Measurements from ENCODE around the gene RPEL1.
"Not testable (repeated sequence)": the region's sequence is repeated elsewhere in the genome, so short reads cannot be mapped to it uniquely, and the experiment has no call there.

RPEL1 gene

GRCh38 chr10:103245587-103245986 lies at the start of gene RPEL1:
TSS of gene RPEL1 (plus strand) at chr10:103245887. CDS start at chr10:103245997, 110 bp downstream.
- in situ Hi-C loops (cut with HindIII; ENCODE audit: low pct_unique_long_range_greater_than_20kb, low sequenced_read_pairs); DNase-seq (ENCODE audit: low read depth in 1 of 2, low spot score in 1 of 2): not testable (repeated sequence)

- in situ Hi-C loops (cut with HindIII; ENCODE audit: low pct_unique_long_range_greater_than_20kb, low sequenced_read_pairs): no loop called here
- no peak for TF ChIP-seq JUND (IDR thresholded peaks at IDR 0.05; ENCODE audit: low read depth)
These were observed 49.2 kb upstream of the RPEL1 start for GRCh38 chr10:103196516-103196915.

GRCh38 chr10:103197174-103197573 lies 48.5 kb upstream of the RPEL1 start:
- no peak for DNase-seq (ENCODE audit: low read depth in 1 of 2, low spot score in 1 of 2)
- in situ Hi-C loops (cut with HindIII; ENCODE audit: low pct_unique_long_range_greater_than_20kb, low sequenced_read_pairs): no loop called here
- no peak for TF ChIP-seq JUND (IDR thresholded peaks at IDR 0.05; ENCODE audit: low read depth)

More at GRCh38 chr10:103196516-103196915, 49.2 kb upstream of the RPEL1 start:
- no peak for DNase-seq (ENCODE audit: low read depth in 1 of 2, low spot score in 1 of 2)

GRCh38 chr10:103197903-103198302 lies 47.8 kb upstream of the RPEL1 start:
- in situ Hi-C loops (cut with HindIII; ENCODE audit: low pct_unique_long_range_greater_than_20kb, low sequenced_read_pairs): no loop called here
- DNase-seq (ENCODE audit: low read depth in 1 of 2, low spot score in 1 of 2): no peak
- no peak for TF ChIP-seq JUND (IDR thresholded peaks at IDR 0.05; ENCODE audit: low read depth)

- TF ChIP-seq JUND (IDR thresholded peaks at IDR 0.05; ENCODE audit: low read depth): no peak
- no peak for DNase-seq (ENCODE audit: low read depth in 1 of 2, low spot score in 1 of 2)
- in situ Hi-C loops (cut with HindIII; ENCODE audit: low pct_unique_long_range_greater_than_20kb, low sequenced_read_pairs): no loop called here
These were observed 47.0 kb upstream of the RPEL1 start for GRCh38 chr10:103198648-103199047.

GRCh38 chr10:103199488-103199887 lies 46.2 kb upstream of the RPEL1 start:
- no peak for DNase-seq (ENCODE audit: low read depth in 1 of 2, low spot score in 1 of 2)
- in situ Hi-C loops (cut with HindIII; ENCODE audit: low pct_unique_long_range_greater_than_20kb, low sequenced_read_pairs): no loop called here
- TF ChIP-seq JUND (IDR thresholded peaks at IDR 0.05; ENCODE audit: low read depth): no peak

- in situ Hi-C loops (cut with HindIII; ENCODE audit: low pct_unique_long_range_greater_than_20kb, low sequenced_read_pairs): no loop called here
- no peak for TF ChIP-seq JUND (IDR thresholded peaks at IDR 0.05; ENCODE audit: low read depth)
- no peak for DNase-seq (ENCODE audit: low read depth in 1 of 2, low spot score in 1 of 2)
These were observed 43.4 kb upstream of the RPEL1 start for GRCh38 chr10:103202319-103202718.

- in situ Hi-C loops (cut with HindIII; ENCODE audit: low pct_unique_long_range_greater_than_20kb, low sequenced_read_pairs): no loop called here
- TF ChIP-seq JUND (IDR thresholded peaks at IDR 0.05; ENCODE audit: low read depth): no peak
These were observed 42.2 kb upstream of the RPEL1 start for GRCh38 chr10:103203466-103203865.

GRCh38 chr10:103204353-103205255 lies 41.1 kb upstream of the RPEL1 start:
- TF ChIP-seq JUND (IDR thresholded peaks at IDR 0.05; ENCODE audit: low read depth): no peak
- no peak for DNase-seq (ENCODE audit: low read depth in 1 of 2, low spot score in 1 of 2)
- in situ Hi-C loops (cut with HindIII; ENCODE audit: low pct_unique_long_range_greater_than_20kb, low sequenced_read_pairs): no loop called here

More at GRCh38 chr10:103203466-103203865, 42.2 kb upstream of the RPEL1 start:
- peak in 1 of 2 experiments; percentile 31 for DNase-seq (ENCODE audit: low read depth in 1 of 2, low spot score in 1 of 2)

GRCh38 chr10:103205401-103205800 lies 40.3 kb upstream of the RPEL1 start:
- DNase-seq (ENCODE audit: low read depth in 1 of 2, low spot score in 1 of 2); in situ Hi-C loops (cut with HindIII; ENCODE audit: low pct_unique_long_range_greater_than_20kb, low sequenced_read_pairs): not testable (repeated sequence)

- in situ Hi-C loops (cut with HindIII; ENCODE audit: low pct_unique_long_range_greater_than_20kb, low sequenced_read_pairs); DNase-seq (ENCODE audit: low read depth in 1 of 2, low spot score in 1 of 2): not testable (repeated sequence)
These were observed 39.0 kb upstream of the RPEL1 start for GRCh38 chr10:103206715-103207114.

- DNase-seq (ENCODE audit: low read depth in 1 of 2, low spot score in 1 of 2): no peak
- no peak for TF ChIP-seq JUND (IDR thresholded peaks at IDR 0.05; ENCODE audit: low read depth)
- in situ Hi-C loops (cut with HindIII; ENCODE audit: low pct_unique_long_range_greater_than_20kb, low sequenced_read_pairs): no loop called here
These were observed 38.5 kb upstream of the RPEL1 start for GRCh38 chr10:103207141-103207540.

GRCh38 chr10:103207643-103208042 lies 38.0 kb upstream of the RPEL1 start:
- in situ Hi-C loops (cut with HindIII; ENCODE audit: low pct_unique_long_range_greater_than_20kb, low sequenced_read_pairs); DNase-seq (ENCODE audit: low read depth in 1 of 2, low spot score in 1 of 2): not testable (repeated sequence)

- in situ Hi-C loops (cut with HindIII; ENCODE audit: low pct_unique_long_range_greater_than_20kb, low sequenced_read_pairs): not testable (repeated sequence)
These were observed 35.4 kb upstream of the RPEL1 start for GRCh38 chr10:103210262-103210661.

More at GRCh38 chr10:103210262-103210661, 35.4 kb upstream of the RPEL1 start:
- not testable (repeated sequence) for DNase-seq (ENCODE audit: low read depth in 1 of 2, low spot score in 1 of 2)

Measured in T47D (cell line).